GM21723 (cell line): ENCODE measurements around the gene VPS37B.
A peak's percentile ranks its signal among the peaks of the same experiment; 100 is the strongest.
"Not testable (repeated sequence)": the region's sequence is repeated elsewhere in the genome, so short reads cannot be mapped to it uniquely, and the experiment has no call there.

Source experiments
- ATAC-seq: cut with Tn5 transposase; IDR thresholded peaks from one replicate; pipeline ENCODE4 v1.9.1; 2021; ENCODE audit warnings: mild to moderate bottlenecking, moderate library complexity; ENCODE audit not compliant: unreplicated experiment

VPS37B gene

DNA sequence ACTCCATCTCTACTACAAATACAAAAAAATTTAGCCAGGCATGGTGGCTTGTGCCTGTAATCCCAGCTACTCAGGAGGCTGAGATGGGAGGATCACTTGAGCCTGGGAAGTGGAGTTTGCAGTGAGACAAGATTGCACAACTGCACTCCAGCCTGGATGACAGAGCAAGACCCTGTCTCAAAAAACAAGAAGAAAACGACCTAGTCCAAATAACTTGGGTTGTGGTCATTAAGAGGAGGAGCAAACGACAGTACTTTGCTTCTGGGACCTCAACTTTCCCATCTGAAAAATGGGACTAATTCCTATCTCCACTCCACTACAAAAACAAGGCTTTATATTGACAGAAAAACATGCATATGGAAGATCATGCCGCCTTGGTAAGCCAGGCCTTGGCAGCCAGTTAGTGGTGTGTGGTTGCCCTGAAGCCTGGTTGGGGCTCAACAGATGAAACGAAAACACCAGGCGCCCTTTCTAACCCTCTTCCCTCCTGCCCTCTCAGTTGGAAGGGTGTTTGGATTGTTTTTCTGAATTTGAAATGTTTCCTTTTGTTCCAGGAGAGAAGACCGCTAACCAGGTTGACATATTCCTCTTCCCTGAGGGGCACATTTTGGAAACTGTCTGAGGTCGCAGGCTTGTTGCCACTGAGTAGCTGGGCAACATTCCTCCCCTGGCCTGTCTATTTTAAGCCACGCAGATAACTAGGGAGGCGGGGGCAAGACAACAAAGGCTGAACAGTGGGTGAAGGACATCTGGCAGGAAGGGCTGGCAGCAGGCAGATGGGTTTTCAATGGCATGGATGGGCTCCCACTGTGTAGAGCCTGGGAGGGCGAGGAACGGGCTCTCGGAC, 13.7 kb upstream of the VPS37B start:
- ATAC-seq = no peak

- ATAC-seq = no peak
Observed at GRCh38 chr12:122908915-122909314, 13.0 kb upstream of the VPS37B start.

DNA sequence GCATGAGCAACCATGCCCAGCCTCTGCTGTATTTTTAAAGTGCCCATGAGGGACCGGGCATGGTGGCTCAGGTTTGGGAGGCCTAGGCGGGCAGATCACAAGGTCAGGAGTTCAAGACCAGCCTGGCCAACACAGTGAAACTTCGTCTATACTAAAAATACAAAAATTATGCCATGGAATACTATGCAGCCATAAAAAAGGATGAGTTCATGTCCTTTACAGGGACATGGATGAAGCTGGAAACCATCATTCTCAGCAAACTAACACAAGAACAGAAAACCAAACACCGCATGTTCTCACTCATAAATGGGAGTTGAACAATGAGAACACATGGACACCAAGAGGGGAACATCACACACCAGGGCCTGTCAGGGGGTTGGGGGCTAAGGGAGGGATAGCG, 9.3 kb upstream of the VPS37B start:
- not testable (repeated sequence) for ATAC-seq

- no peak for ATAC-seq
Observed at GRCh38 chr12:122903693-122904034, 7.7 kb upstream of the VPS37B start.

DNA sequence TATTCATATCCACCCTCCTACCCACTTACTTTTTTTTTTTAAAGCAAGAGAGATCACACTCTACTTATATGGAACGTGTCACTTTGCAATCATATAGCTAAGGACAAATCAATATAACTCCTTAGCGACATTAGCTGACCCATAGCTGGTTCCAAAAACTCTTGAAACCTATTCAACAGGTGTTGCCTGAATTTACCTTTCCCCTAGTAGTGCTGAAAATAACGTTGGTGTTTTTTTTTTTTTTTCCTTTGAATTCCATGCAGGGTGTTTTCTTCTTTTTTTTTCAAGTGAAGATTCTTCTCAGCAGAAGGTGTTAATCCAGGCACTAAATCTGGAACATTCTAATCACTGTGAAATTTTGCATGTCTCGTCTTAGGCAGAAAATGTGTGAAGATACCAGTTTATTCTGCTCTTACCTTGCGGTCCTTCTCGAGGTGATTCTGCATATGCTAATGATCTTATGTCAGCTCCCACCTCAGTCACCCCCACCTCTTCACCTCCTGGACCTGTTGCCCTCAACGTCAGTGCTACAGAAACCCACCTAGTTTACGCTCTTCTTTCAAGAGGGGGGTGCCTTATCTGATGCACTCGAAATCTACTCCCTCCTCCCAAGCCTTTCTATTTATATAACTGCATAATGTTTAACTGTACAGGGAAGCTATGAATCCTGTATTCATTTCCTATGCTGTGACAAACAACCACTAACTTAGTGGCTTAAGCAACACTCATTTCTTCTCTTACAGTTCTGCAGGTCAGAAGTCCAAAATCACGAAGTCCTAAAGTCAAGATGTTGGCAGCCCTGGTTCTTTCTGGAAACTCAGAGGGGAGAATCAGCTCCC, 7.1 kb upstream of the VPS37B start:
- no peak for ATAC-seq

DNA sequence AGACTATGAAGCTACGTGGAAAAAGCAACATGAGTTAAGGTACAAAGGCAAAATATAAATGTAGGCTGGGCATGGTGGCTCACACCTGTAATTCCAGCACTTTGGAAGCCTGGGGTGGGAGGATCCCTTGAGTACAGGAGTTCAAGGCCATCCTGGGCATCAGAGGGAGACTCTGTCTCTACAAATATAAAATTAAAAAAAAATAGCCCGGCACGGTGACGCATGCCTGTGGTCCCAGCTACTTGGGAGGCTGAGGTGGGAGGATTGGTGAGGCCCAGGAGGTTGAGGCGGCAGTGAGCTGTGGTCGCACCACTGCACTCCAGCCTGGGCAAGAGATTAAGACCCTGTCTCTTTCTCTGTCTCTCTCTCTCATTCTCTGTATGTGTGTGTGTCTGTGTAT, 4.0 kb upstream of the VPS37B start:
- no peak for ATAC-seq

- ATAC-seq = no peak
Observed at GRCh38 chr12:122896662-122897061, 738 bp upstream of the VPS37B start.

GRCh38 chr12:122895320-122895703, 612 bp downstream of the VPS37B start:
- no peak for ATAC-seq

DNA sequence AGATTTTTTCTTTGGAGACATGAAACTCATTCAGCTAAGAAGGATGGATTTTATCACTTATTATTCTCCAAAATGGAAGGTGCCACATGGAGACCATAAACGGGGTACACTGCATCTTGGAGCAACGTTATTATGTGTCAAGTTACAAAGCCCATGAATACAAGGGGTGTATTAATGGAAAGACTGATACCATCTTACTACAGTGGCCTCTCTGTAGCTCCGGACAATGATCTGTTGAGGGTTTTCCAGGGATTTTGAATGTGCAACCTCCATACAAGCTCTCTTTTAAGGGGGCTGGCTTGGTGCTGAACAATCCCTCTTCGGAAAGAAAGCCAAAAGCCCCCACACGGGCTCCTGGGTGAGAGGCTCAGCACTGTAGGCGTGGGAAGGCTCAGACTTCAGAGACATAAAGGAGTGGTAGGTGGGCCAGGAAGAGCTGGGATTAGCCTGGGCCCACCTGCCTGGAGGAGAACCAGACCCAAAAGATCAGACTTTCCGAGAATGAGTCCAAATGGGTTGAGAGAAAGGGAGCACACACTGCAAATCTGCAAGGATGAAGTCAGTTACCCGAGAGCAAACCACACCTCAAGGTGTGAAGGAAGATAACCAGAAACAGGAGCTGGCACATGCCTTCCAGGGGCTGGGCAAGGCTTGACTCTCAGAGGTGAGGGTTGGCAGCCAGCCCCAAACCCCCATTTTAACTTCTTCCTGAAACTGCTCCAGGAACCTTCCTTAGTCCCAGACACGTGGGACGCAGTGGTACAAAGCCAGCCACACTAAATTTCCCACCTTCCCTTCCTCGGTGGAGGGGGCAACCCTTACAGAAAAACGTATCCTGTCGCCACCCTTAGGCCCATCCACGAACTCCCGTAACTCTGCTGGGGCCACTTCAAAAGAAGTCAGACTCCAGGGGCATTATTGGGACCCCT, 1.5 kb downstream of the VPS37B start:
- no peak for ATAC-seq

- no peak for ATAC-seq
Observed at GRCh38 chr12:122893208-122894153, 2.4 kb downstream of the VPS37B start.

GRCh38 chr12:122892724-122893123, 3.2 kb downstream of the VPS37B start:
- not testable (repeated sequence) for ATAC-seq

DNA sequence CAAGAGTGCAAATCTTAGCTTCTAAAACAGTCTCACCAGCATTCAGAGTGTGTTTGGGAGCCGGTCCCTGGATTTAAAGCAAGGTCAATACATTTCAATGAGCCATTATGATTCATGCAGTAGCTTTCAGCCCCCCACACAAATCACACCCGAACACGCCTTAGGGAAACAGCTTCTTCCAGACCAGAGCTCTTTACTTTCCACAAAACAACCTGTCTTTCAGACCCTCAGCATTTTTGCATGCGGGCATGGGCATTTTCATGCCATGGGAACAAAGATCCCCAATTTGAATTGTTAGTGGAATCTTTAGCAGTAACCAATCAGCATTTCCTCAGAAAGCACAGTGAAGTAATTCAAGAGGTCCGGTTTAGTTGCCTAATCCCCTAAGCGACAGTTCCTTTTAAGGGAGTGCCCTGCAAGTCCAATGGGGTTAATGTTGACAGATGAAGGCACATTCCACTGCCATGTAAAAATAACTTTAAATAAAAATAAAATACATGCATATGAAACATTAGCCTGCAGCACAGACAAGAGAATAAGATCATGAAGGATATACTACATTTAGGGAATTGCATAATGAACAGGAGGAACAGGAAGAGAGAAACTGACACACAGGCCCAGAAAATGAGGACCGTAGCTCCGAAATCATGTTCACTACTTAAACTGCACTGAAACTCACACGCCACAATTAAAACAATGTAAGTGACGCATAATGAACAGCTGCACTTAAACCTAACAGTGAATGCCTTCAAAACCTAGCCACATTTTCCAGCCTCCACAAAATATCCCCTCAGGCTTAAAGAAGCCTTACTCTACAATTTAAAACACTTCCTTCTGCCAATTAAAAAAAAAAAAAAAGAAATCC, 4.0 kb downstream of the VPS37B start:
- no peak for ATAC-seq

GRCh38 chr12:122889761-122890520, 6.0 kb downstream of the VPS37B start:
- ATAC-seq = no peak

- ATAC-seq = peak; percentile 41
Observed at GRCh38 chr12:122888232-122888752, 7.6 kb downstream of the VPS37B start.

DNA sequence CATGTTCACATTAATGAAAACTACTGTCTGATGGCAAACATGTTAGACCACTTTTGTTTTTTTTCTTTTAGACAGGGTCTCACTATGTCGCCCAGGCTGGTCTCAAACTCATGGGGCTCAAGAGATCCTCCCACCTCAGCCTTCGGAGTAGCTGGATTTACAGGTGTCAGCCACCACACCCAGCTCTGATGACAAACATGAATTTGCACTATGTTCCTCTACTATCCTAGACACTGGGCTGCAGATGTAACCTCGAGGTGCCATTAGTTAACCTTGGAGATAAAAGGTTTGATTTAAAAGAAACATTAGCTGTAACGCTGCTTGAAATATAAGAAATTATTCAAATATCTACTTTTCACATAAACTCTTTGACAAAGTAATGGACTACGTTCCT, 8.1 kb downstream of the VPS37B start:
- ATAC-seq = peak; percentile 22

GRCh38 chr12:122886851-122887818, 8.8 kb downstream of the VPS37B start:
- peak; percentile 84 for ATAC-seq

- no peak for ATAC-seq
Observed at GRCh38 chr12:122886161-122886560, 9.8 kb downstream of the VPS37B start.
